SH-SY5Y (cell line): Measurements from ENCODE around the gene TBC1D14.

Experiments
- GATA2 ChIP-seq: IDR thresholded peaks from 2 replicates; pipeline ENCODE4 v1.6.1; 2011; ENCODE audit warnings: mild to moderate bottlenecking, low read depth, low read length
- GATA3 ChIP-seq: IDR thresholded peaks from 2 replicates; pipeline ENCODE4 v1.6.1; 2011; ENCODE audit warnings: low read depth, mild to moderate bottlenecking, low read length, moderate library complexity

DNA sequence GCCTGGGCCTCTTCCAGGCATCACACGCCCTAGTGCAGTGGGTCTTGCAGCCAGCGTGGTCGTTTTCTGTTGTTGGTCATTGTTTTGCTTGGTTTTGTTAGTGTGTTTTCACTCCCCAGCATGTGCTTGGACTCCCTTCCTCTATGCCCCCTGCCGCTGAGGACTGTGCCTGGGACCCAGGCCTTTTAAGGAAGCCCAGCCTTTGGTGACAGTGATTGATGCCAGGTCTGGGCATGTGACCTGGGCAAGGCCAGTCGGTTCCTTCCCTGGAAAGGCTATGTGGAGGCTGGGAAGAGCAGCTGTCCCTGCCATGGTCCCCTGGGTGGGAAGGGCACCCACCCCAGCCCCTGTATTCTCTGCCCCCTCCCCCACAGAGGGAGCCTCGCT is 167.1 kb downstream of the TBC1D14 start:
- TF ChIP-seq GATA2 (no peak), GATA3 (no peak)
